WTC11 (cell line): Measurements from ENCODE around the gene DOK3. TPM values are rescaled to one million over a fixed set of nuclear protein-coding genes. Genes with fewer than 3 reads are reported as not detected.

Experiments used
- ATAC-seq: fragments of 200-7000 bp; cut with Tn5 transposase; 2 replicates; pipeline ENCODE4 v1.10.0; 2021; ENCODE audit warnings: mild to moderate bottlenecking, moderate library complexity
- CTCF ChIA-PET: fragments of 300-600 bp; sonication (Branson Sonifier 250); formaldehyde crosslinking; loops from one replicate; lab custom pipeline; 2021; ENCODE audit warnings: antibody characterized with exemption; lab: Charles Lee
- POLR2A ChIA-PET: fragments of 350-600 bp; sonication (Branson Sonifier 250); formaldehyde crosslinking; loops from one replicate; lab custom pipeline; 2021; ENCODE audit warnings: antibody characterized with exemption; lab: Charles Lee
- DNase-seq: peaks from one replicate; pipeline ENCODE4 v3.0.0; 2021; ENCODE audit warnings: low spot score
- H3K27ac Mint-ChIP-seq: 2 replicates; pipeline ENCODE4 v1.8.0; 2021; ENCODE audit warnings: mixed read lengths
- H3K27me3 Mint-ChIP-seq: 2 replicates; pipeline ENCODE4 v1.8.0; 2021; ENCODE audit warnings: low read depth, mild to moderate bottlenecking, moderate library complexity, mixed read lengths
- H3K36me3 Mint-ChIP-seq: 2 replicates; pipeline ENCODE4 v1.8.0; 2021; ENCODE audit warnings: mixed read lengths
- H3K4me1 Mint-ChIP-seq: 2 replicates; pipeline ENCODE4 v1.8.0; 2022; ENCODE audit warnings: mixed read lengths
- H3K4me3 Mint-ChIP-seq: 2 replicates; pipeline ENCODE4 v1.8.0; 2021; ENCODE audit warnings: mild to moderate bottlenecking, moderate library complexity, mixed read lengths
- H3K9me3 Mint-ChIP-seq: 2 replicates; pipeline ENCODE4 v1.8.0; 2021; ENCODE audit warnings: mixed read lengths
- ATF1 ChIP-seq: sonication (generic); formaldehyde crosslinking; IDR thresholded peaks from 2 replicates; pipeline ENCODE4 v1.8.1; 2023; ENCODE audit warnings: mild to moderate bottlenecking, moderate library complexity, missing genetic modification reagents
- EMX1 ChIP-seq: fragments of 250-450 bp; sonication (Bioruptor Pico); IDR thresholded peaks from 2 replicates; pipeline ENCODE4 v1.8.0; 2021; ENCODE audit warnings: mild to moderate bottlenecking
- ESRRA ChIP-seq: sonication (generic); formaldehyde crosslinking; IDR thresholded peaks from 2 replicates; pipeline ENCODE4 v1.8.1; 2022; ENCODE audit warnings: mild to moderate bottlenecking, missing genetic modification reagents, borderline replicate concordance
- ETV6 ChIP-seq: sonication (generic); formaldehyde crosslinking; IDR thresholded peaks from 2 replicates; pipeline ENCODE4 v1.8.1; 2022; ENCODE audit warnings: mild to moderate bottlenecking, missing genetic modification reagents
- FOXJ3 ChIP-seq: sonication (generic); formaldehyde crosslinking; IDR thresholded peaks from 2 replicates; pipeline ENCODE4 v1.9.0; 2021; ENCODE audit warnings: missing genetic modification reagents, mild to moderate bottlenecking, borderline replicate concordance
- GRHL2 ChIP-seq: fragments of 250-450 bp; sonication (Bioruptor Pico); IDR thresholded peaks from 2 replicates; pipeline ENCODE4 v1.8.0; 2022; ENCODE audit warnings: mild to moderate bottlenecking, moderate library complexity; ENCODE audit not compliant: insufficient replicate concordance, severe bottlenecking
- HMGA2 ChIP-seq: fragments of 250-450 bp; sonication (Bioruptor Pico); IDR thresholded peaks from 2 replicates; pipeline ENCODE4 v1.4.0; 2021; ENCODE audit warnings: mild to moderate bottlenecking, moderate library complexity
- NFE2L1 ChIP-seq: sonication (generic); formaldehyde crosslinking; IDR thresholded peaks from 2 replicates; pipeline ENCODE4 v1.8.1; 2023; ENCODE audit warnings: missing genetic modification reagents
- OVOL2 ChIP-seq: fragments of 250-450 bp; sonication (Bioruptor Pico); IDR thresholded peaks from 2 replicates; pipeline ENCODE4 v1.9.0; 2021; ENCODE audit warnings: mild to moderate bottlenecking, borderline replicate concordance
- PRRX2 ChIP-seq: fragments of 250-450 bp; sonication (Bioruptor Pico); IDR thresholded peaks from 2 replicates; pipeline ENCODE4 v1.8.0; 2021; ENCODE audit warnings: mild to moderate bottlenecking
- RORB ChIP-seq: fragments of 250-450 bp; sonication (Bioruptor Pico); IDR thresholded peaks from 2 replicates; pipeline ENCODE4 v1.9.0; 2021; ENCODE audit warnings: mild to moderate bottlenecking
- SMAD3 ChIP-seq: sonication (generic); formaldehyde crosslinking; IDR thresholded peaks from 2 replicates; pipeline ENCODE4 v1.8.0; 2022; ENCODE audit warnings: missing genetic modification reagents, mild to moderate bottlenecking, borderline replicate concordance
- TCF7 ChIP-seq: sonication (generic); formaldehyde crosslinking; IDR thresholded peaks from 2 replicates; pipeline ENCODE4 v1.8.0; 2022; ENCODE audit warnings: mild to moderate bottlenecking, low read depth, missing genetic modification reagents, moderate library complexity
- TEAD4 ChIP-seq: sonication (generic); formaldehyde crosslinking; IDR thresholded peaks from 2 replicates; pipeline ENCODE4 v1.8.0; 2022; ENCODE audit warnings: mild to moderate bottlenecking, missing genetic modification reagents
- TP53 ChIP-seq: sonication (generic); formaldehyde crosslinking; IDR thresholded peaks from 2 replicates; pipeline ENCODE4 v1.8.1; 2023; ENCODE audit warnings: mild to moderate bottlenecking, missing genetic modification reagents
- ZBTB21 ChIP-seq: sonication (generic); formaldehyde crosslinking; IDR thresholded peaks from 2 replicates; pipeline ENCODE4 v1.8.1; 2023; ENCODE audit warnings: mild to moderate bottlenecking, missing genetic modification reagents, borderline replicate concordance
- ZNF396 ChIP-seq: fragments of 250-450 bp; sonication (Bioruptor Pico); IDR thresholded peaks from 2 replicates; pipeline ENCODE4 v1.8.0; 2021; ENCODE audit warnings: mild to moderate bottlenecking, moderate library complexity, borderline replicate concordance
- total RNA-seq: library from RNA; stranded (reverse); gene quantifications from 3 replicates; pipeline ENCODE4 v1.2.3, GENCODE V29; 2021
- TF ChIP-seq, protein P1 (sequence below): sonication (generic); formaldehyde crosslinking; conservative IDR thresholded peaks from 2 replicates; pipeline ENCODE4 v1.8.1; 2022; ENCODE audit warnings: mild to moderate bottlenecking, missing genetic modification reagents
- TF ChIP-seq, protein P2 (sequence below): sonication (generic); formaldehyde crosslinking; IDR thresholded peaks from 2 replicates; pipeline ENCODE4 v1.8.1; 2022; ENCODE audit warnings: low read depth, missing genetic modification reagents, borderline replicate concordance
- TF ChIP-seq, protein P3 (sequence below): fragments of 250-450 bp; sonication (Bioruptor Pico); IDR thresholded peaks from 2 replicates; pipeline ENCODE4 v1.8.0; 2021; ENCODE audit warnings: mild to moderate bottlenecking
- TF ChIP-seq, protein P4 (sequence below): sonication (generic); formaldehyde crosslinking; IDR thresholded peaks from 2 replicates; pipeline ENCODE4 v1.8.0; 2022; ENCODE audit warnings: missing genetic modification reagents
- TF ChIP-seq, protein P5 (sequence below): fragments of 250-450 bp; sonication (Bioruptor Pico); IDR thresholded peaks from 2 replicates; pipeline ENCODE4 v1.9.0; 2021; ENCODE audit warnings: mild to moderate bottlenecking, borderline replicate concordance

Gene DOK3
- total RNA-seq, 1 experiment from 2014 or later: 9.9 TPM

DNA sequence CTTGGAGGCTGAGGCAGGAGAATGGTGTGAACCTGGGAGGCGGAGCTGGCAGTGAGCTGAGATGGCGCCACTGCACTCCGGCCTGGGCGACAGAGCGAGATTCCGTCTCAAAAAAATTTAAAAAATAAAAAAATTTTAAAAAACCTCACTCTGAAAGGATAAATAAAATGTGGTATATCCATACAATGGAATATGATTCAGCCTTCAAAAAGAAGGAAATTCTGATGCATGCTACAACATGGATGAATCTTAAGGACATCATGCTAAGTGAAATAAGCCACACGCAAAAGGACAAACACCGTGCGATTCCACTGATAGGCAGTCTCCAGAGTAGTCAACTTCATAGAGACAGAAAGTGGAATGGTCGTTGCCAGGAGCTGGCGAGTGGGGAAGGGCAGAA is 44.6 kb downstream of the DOK3 start:
- TF ChIP-seq GRHL2 (no peak), RORB (no peak), FOXJ3 (CRISPR knock-in tag) (no peak), OVOL2 (CRISPR knock-in tag) (no peak), ZNF396 (CRISPR knock-in tag) (no peak)
- TF ChIP-seq, protein P1, sequence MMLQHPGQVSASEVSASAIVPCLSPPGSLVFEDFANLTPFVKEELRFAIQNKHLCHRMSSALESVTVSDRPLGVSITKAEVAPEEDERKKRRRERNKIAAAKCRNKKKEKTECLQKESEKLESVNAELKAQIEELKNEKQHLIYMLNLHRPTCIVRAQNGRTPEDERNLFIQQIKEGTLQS: no peak
- TF ChIP-seq, protein P2, sequence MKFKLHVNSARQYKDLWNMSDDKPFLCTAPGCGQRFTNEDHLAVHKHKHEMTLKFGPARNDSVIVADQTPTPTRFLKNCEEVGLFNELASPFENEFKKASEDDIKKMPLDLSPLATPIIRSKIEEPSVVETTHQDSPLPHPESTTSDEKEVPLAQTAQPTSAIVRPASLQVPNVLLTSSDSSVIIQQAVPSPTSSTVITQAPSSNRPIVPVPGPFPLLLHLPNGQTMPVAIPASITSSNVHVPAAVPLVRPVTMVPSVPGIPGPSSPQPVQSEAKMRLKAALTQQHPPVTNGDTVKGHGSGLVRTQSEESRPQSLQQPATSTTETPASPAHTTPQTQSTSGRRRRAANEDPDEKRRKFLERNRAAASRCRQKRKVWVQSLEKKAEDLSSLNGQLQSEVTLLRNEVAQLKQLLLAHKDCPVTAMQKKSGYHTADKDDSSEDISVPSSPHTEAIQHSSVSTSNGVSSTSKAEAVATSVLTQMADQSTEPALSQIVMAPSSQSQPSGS (CRISPR knock-in tag): no peak
- Mint-ChIP-seq H3K4me1 (peaks cover 8% of the 10 kb centered on the region), H3K36me3 (peaks cover 70% of the 10 kb centered on the region), H3K4me3 (no peak overlapping the region), H3K9me3 (peaks cover 10% of the 10 kb centered on the region), H3K27ac (no peak overlapping the region), H3K27me3 (no peaks in the 10 kb centered on the region)
- DNase-seq (no peak), ATAC-seq (no peak)
- ChIA-PET CTCF (interaction anchor here (1.3 to 1.9 kb wide), 2 partner anchors 8 to 9 kb away, joined by 4 to 6 read pairs; no protein-coding TSS in a partner anchor), POLR2A (no interaction called here)

DNA sequence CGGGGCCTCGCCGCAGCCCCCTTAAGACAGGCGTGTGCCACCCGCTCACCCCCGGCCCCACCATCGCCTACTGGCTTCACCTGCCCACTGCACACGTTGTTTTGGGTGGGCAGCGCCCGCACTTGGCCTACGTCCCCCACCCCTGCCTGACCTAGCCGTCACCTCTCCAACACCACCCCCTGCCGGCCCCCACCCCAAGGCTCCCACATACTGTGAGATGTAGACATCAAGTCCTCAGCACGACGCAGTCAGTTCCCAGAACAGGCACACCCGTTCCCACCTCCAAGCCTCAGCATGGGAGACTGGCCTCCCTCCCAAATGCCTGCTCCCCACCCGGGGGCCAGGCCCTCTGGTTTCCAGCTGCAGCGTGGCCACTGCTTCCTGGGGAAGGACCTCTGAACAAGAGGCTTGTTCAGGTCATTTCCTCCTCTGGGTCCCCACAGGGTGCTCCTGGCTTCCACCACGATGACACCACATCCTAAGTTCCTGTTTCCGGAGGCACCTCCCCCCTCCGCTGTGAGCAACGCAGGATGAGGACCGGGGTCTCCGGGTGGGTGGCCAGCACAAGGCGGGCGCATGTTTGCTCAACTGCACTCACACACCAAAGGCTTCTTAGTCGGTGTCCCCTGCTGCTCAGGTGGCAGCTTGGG is 47.5 kb downstream of the DOK3 start:
- Mint-ChIP-seq H3K4me3 (no peak overlapping the region), H3K27me3 (no peaks in the 10 kb centered on the region), H3K36me3 (peaks cover 62% of the 10 kb centered on the region)
- POLR2A ChIA-PET: no interaction called here
- DNase-seq: no peak
- TF ChIP-seq TP53 (CRISPR knock-in tag): no peak
- TF ChIP-seq SMAD3 (CRISPR knock-in tag): no peak
- TF ChIP-seq EMX1 (CRISPR knock-in tag): no peak
- TF ChIP-seq NFE2L1 (CRISPR knock-in tag): no peak
- no peak for TF ChIP-seq HMGA2 (CRISPR knock-in tag)
- no peak for TF ChIP-seq ATF1 (CRISPR knock-in tag)
- no peak for TF ChIP-seq PRRX2 (CRISPR knock-in tag)
- TF ChIP-seq, protein P3, sequence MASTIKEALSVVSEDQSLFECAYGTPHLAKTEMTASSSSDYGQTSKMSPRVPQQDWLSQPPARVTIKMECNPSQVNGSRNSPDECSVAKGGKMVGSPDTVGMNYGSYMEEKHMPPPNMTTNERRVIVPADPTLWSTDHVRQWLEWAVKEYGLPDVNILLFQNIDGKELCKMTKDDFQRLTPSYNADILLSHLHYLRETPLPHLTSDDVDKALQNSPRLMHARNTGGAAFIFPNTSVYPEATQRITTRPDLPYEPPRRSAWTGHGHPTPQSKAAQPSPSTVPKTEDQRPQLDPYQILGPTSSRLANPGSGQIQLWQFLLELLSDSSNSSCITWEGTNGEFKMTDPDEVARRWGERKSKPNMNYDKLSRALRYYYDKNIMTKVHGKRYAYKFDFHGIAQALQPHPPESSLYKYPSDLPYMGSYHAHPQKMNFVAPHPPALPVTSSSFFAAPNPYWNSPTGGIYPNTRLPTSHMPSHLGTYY (CRISPR knock-in tag): no peak
- TF ChIP-seq ZBTB21 (CRISPR knock-in tag): no peak
- TF ChIP-seq, protein P4, sequence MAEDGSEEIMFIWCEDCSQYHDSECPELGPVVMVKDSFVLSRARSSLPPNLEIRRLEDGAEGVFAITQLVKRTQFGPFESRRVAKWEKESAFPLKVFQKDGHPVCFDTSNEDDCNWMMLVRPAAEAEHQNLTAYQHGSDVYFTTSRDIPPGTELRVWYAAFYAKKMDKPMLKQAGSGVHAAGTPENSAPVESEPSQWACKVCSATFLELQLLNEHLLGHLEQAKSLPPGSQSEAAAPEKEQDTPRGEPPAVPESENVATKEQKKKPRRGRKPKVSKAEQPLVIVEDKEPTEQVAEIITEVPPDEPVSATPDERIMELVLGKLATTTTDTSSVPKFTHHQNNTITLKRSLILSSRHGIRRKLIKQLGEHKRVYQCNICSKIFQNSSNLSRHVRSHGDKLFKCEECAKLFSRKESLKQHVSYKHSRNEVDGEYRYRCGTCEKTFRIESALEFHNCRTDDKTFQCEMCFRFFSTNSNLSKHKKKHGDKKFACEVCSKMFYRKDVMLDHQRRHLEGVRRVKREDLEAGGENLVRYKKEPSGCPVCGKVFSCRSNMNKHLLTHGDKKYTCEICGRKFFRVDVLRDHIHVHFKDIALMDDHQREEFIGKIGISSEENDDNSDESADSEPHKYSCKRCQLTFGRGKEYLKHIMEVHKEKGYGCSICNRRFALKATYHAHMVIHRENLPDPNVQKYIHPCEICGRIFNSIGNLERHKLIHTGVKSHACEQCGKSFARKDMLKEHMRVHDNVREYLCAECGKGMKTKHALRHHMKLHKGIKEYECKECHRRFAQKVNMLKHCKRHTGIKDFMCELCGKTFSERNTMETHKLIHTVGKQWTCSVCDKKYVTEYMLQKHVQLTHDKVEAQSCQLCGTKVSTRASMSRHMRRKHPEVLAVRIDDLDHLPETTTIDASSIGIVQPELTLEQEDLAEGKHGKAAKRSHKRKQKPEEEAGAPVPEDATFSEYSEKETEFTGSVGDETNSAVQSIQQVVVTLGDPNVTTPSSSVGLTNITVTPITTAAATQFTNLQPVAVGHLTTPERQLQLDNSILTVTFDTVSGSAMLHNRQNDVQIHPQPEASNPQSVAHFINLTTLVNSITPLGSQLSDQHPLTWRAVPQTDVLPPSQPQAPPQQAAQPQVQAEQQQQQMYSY (CRISPR knock-in tag): no peak
- no peak for TF ChIP-seq TEAD4
- no peak for TF ChIP-seq GRHL2
- TF ChIP-seq TCF7: no peak
- no peak for TF ChIP-seq RORB
- no peak for TF ChIP-seq ESRRA (CRISPR knock-in tag)
- TF ChIP-seq, protein P5, sequence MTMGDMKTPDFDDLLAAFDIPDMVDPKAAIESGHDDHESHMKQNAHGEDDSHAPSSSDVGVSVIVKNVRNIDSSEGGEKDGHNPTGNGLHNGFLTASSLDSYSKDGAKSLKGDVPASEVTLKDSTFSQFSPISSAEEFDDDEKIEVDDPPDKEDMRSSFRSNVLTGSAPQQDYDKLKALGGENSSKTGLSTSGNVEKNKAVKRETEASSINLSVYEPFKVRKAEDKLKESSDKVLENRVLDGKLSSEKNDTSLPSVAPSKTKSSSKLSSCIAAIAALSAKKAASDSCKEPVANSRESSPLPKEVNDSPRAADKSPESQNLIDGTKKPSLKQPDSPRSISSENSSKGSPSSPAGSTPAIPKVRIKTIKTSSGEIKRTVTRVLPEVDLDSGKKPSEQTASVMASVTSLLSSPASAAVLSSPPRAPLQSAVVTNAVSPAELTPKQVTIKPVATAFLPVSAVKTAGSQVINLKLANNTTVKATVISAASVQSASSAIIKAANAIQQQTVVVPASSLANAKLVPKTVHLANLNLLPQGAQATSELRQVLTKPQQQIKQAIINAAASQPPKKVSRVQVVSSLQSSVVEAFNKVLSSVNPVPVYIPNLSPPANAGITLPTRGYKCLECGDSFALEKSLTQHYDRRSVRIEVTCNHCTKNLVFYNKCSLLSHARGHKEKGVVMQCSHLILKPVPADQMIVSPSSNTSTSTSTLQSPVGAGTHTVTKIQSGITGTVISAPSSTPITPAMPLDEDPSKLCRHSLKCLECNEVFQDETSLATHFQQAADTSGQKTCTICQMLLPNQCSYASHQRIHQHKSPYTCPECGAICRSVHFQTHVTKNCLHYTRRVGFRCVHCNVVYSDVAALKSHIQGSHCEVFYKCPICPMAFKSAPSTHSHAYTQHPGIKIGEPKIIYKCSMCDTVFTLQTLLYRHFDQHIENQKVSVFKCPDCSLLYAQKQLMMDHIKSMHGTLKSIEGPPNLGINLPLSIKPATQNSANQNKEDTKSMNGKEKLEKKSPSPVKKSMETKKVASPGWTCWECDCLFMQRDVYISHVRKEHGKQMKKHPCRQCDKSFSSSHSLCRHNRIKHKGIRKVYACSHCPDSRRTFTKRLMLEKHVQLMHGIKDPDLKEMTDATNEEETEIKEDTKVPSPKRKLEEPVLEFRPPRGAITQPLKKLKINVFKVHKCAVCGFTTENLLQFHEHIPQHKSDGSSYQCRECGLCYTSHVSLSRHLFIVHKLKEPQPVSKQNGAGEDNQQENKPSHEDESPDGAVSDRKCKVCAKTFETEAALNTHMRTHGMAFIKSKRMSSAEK (CRISPR knock-in tag): no peak
- TF ChIP-seq ETV6 (CRISPR knock-in tag): no peak
- TF ChIP-seq, all 79 proteins: peak for 0
- Mint-ChIP-seq H3K27ac (no peak overlapping the region), H3K4me1 (peaks cover 4% of the 10 kb centered on the region), H3K9me3 (peaks cover 10% of the 10 kb centered on the region)
- CTCF ChIA-PET: no interaction called here
- ATAC-seq: no peak
